Globus pallidus (tissue), 1 donor: Measurements from ENCODE around the gene HOXA2.

Experiments used
- DNase-seq: peaks from one replicate; pipeline ENCODE4 v3.0.0-alpha.2; 2015; ENCODE audit warnings: low spot score

Gene HOXA2

GRCh38 chr7:27098578-27099451 is 3.7 kb downstream of the HOXA2 start:
- DNase-seq, result no peak

GRCh38 chr7:27097686-27098577 is 4.6 kb downstream of the HOXA2 start:
- no peak for DNase-seq

GRCh38 chr7:27096768-27097514 is 5.5 kb downstream of the HOXA2 start:
- DNase-seq, result peak; percentile 6

GRCh38 chr7:27095897-27096767 is 6.4 kb downstream of the HOXA2 start, which contains the start of gene HOXA1:
HOXA1 (minus strand) TSS chr7:27096000; CDS start chr7:27095912, 88 bp downstream.
- peak; percentile 15 for DNase-seq

GRCh38 chr7:27095050-27095896 is 7.2 kb downstream of the HOXA2 start:
- no peak for DNase-seq

GRCh38 chr7:27094304-27095049 is 8.0 kb downstream of the HOXA2 start:
- DNase-seq, result no peak

GRCh38 chr7:27093184-27093895 is 9.1 kb downstream of the HOXA2 start:
- DNase-seq, result no peak

- no peak for DNase-seq
These were observed 9.7 kb downstream of the HOXA2 start for GRCh38 chr7:27092819-27093110.

GRCh38 chr7:27091941-27092818 is 10.3 kb downstream of the HOXA2 start:
- no peak for DNase-seq

GRCh38 chr7:27091105-27091504 is 11.4 kb downstream of the HOXA2 start:
- no peak for DNase-seq

- DNase-seq, result no peak
These were observed 14.2 kb downstream of the HOXA2 start for GRCh38 chr7:27088002-27088922.

GRCh38 chr7:27083646-27084045 is 18.8 kb downstream of the HOXA2 start:
- no peak for DNase-seq

- no peak for DNase-seq
These were observed 20.3 kb downstream of the HOXA2 start for GRCh38 chr7:27082171-27082570.

GRCh38 chr7:27080844-27081436 is 21.5 kb downstream of the HOXA2 start:
- no peak for DNase-seq

- DNase-seq, result no peak
These were observed 23.1 kb downstream of the HOXA2 start for GRCh38 chr7:27079234-27079975.
